Ectodermal cell (in vitro differentiated cells): ENCODE results near the gene UBE2B. TPM values are rescaled to one million over a fixed set of nuclear protein-coding genes. Genes with fewer than 3 reads are reported as not detected.
"Not testable (repeated sequence)": the region's sequence is repeated elsewhere in the genome, so short reads cannot be mapped to it uniquely, and the experiment has no call there.

Experiments used
- H3K27ac ChIP-seq: 2 replicates; pipeline ENCODE4 v1.7.0; 2013; ENCODE audit warnings: mild to moderate bottlenecking, low read depth, low read length; ENCODE audit not compliant: insufficient read depth, poor library complexity, severe bottlenecking
- H3K27me3 ChIP-seq: 2 replicates; pipeline ENCODE4 v1.7.0; 2013; ENCODE audit warnings: mild to moderate bottlenecking, low read length; ENCODE audit not compliant: insufficient read depth, control insufficient read depth, poor library complexity, severe bottlenecking
- H3K36me3 ChIP-seq: one replicate; pipeline ENCODE4 v1.7.0; 2013; ENCODE audit warnings: low read length; ENCODE audit not compliant: control insufficient read depth, insufficient read depth
- H3K4me1 ChIP-seq: one replicate; pipeline ENCODE4 v1.7.0; 2013; ENCODE audit warnings: low read length; ENCODE audit not compliant: control insufficient read depth, insufficient read depth
- H3K4me3 ChIP-seq: 2 replicates; pipeline ENCODE4 v1.7.0; 2013; ENCODE audit warnings: low read depth, low read length, control low read depth; ENCODE audit not compliant: insufficient read depth
- H3K9me3 ChIP-seq: 2 replicates; pipeline ENCODE4 v1.7.0; 2013; ENCODE audit warnings: mild to moderate bottlenecking, low read length, moderate library complexity; ENCODE audit not compliant: control insufficient read depth
- WGBS, 2 experiments: methylation state at CpG; one replicate each; pipeline ENCODE4 v1.1.7; 2013; ENCODE audit warnings: missing lambda C conversion rate in 2 of 2; 5-methylcytosine and 5-hydroxymethylcytosine counted together
- polyA plus RNA-seq, 4 experiments: library from polyadenylated mRNA; stranded (reverse); fragments of 50-300 nt; gene quantifications; one replicate each; pipeline ENCODE4 v1.2.3, GENCODE V29; 2013

Gene UBE2B
- polyA plus RNA-seq (2013, experiment 1 of 4) = 49.6 TPM
- polyA plus RNA-seq (2013, experiment 2 of 4) = 66.8 TPM
- polyA plus RNA-seq (2013, experiment 3 of 4) = 68.9 TPM
- polyA plus RNA-seq (2013, experiment 4 of 4) = 73.2 TPM

- 0 to 1% methylated on average over 74 of the region's 74 CpGs for WGBS, 2 experiments
- Histone ChIP-seq H3K27me3 (no peaks in the 10 kb centered on the region), H3K4me1 (peaks cover 6% of the 10 kb centered on the region), H3K36me3 (no peaks in the 10 kb centered on the region), H3K9me3 (no peaks in the 10 kb centered on the region), H3K27ac (peak within 1 kb of the TSS; percentile 100), H3K4me3 (peak within 1 kb of the TSS; percentile 98)
Observed at GRCh38 chr5:134370871-134371833, at the start of gene UBE2B. Gene UBE2B (plus strand): TSS chr5:134371569. CDS start chr5:134371596, 27 bp downstream.

GRCh38 chr5:134327327-134327726 lies 44.0 kb upstream of the UBE2B start:
- no peaks in the 10 kb centered on the region for H3K36me3 ChIP-seq
- H3K27me3 ChIP-seq = no peaks in the 10 kb centered on the region
- no peak overlapping the region for H3K4me3 ChIP-seq
- peaks cover 3% of the 10 kb centered on the region for H3K9me3 ChIP-seq
- H3K27ac ChIP-seq = no peak overlapping the region
- no peaks in the 10 kb centered on the region for H3K4me1 ChIP-seq

- no peaks in the 10 kb centered on the region for H3K4me1 ChIP-seq
- H3K27me3 ChIP-seq = no peaks in the 10 kb centered on the region
- no peaks in the 10 kb centered on the region for H3K36me3 ChIP-seq
- no peak overlapping the region for H3K27ac ChIP-seq
- H3K9me3 ChIP-seq = peaks cover 3% of the 10 kb centered on the region
- 69 to 92% methylated on average over 2 of the region's 2 CpGs for WGBS, 2 experiments
- no peak overlapping the region for H3K4me3 ChIP-seq
Observed at GRCh38 chr5:134328619-134329018, 42.8 kb upstream of the UBE2B start.

GRCh38 chr5:134336833-134337232 lies 34.5 kb upstream of the UBE2B start:
- H3K27me3 ChIP-seq, H3K27ac ChIP-seq, H3K4me1 ChIP-seq, H3K36me3 ChIP-seq, H3K4me3 ChIP-seq, H3K9me3 ChIP-seq: not testable (repeated sequence)
- 86 to 89% methylated on average over 6 of the region's 6 CpGs for WGBS, 2 experiments

GRCh38 chr5:134343500-134343899 lies 27.9 kb upstream of the UBE2B start:
- 95 to 96% methylated on average over 3 of the region's 3 CpGs for WGBS, 2 experiments
- not testable (repeated sequence) for H3K4me1 ChIP-seq

GRCh38 chr5:134345476-134345875 lies 25.9 kb upstream of the UBE2B start:
- H3K27me3 ChIP-seq, H3K9me3 ChIP-seq, H3K36me3 ChIP-seq, H3K27ac ChIP-seq, H3K4me1 ChIP-seq, H3K4me3 ChIP-seq: not testable (repeated sequence)
- 59 to 74% methylated on average over 3 of the region's 3 CpGs for WGBS, 2 experiments

More at GRCh38 chr5:134343500-134343899, 27.9 kb upstream of the UBE2B start:
- not testable (repeated sequence) for H3K9me3 ChIP-seq, H3K36me3 ChIP-seq, H3K27me3 ChIP-seq, H3K4me3 ChIP-seq, H3K27ac ChIP-seq

GRCh38 chr5:134345996-134346395 lies 25.4 kb upstream of the UBE2B start:
- Histone ChIP-seq H3K27me3 (no peaks in the 10 kb centered on the region), H3K36me3 (peaks cover 5% of the 10 kb centered on the region), H3K27ac (no peak overlapping the region), H3K4me1 (no peaks in the 10 kb centered on the region), H3K4me3 (no peak overlapping the region), H3K9me3 (no peaks in the 10 kb centered on the region)
- 86% methylated on average over 2 of the region's 2 CpGs for WGBS, 2 experiments

- no peak overlapping the region for H3K27ac ChIP-seq
- H3K4me1 ChIP-seq = no peaks in the 10 kb centered on the region
- 93 to 95% methylated on average over 4 of the region's 4 CpGs for WGBS, 2 experiments
- H3K4me3 ChIP-seq = no peak overlapping the region
- H3K9me3 ChIP-seq = no peaks in the 10 kb centered on the region
- H3K27me3 ChIP-seq = no peaks in the 10 kb centered on the region
- peaks cover 5% of the 10 kb centered on the region for H3K36me3 ChIP-seq
Observed at GRCh38 chr5:134349463-134349862, 21.9 kb upstream of the UBE2B start.

GRCh38 chr5:134355681-134356080 lies 15.7 kb upstream of the UBE2B start:
- H3K4me3 ChIP-seq = no peak overlapping the region
- no peak overlapping the region for H3K27ac ChIP-seq
- no peaks in the 10 kb centered on the region for H3K27me3 ChIP-seq
- H3K36me3 ChIP-seq = no peaks in the 10 kb centered on the region
- H3K4me1 ChIP-seq = no peaks in the 10 kb centered on the region
- 97% methylated on average over 4 to 5 of the region's 5 CpGs for WGBS, 2 experiments
- no peaks in the 10 kb centered on the region for H3K9me3 ChIP-seq

GRCh38 chr5:134365604-134366003 lies 5.8 kb upstream of the UBE2B start:
- WGBS, 2 experiments = 86 to 89% methylated on average over 1 of the region's 1 CpG
- H3K4me3 ChIP-seq = no peak overlapping the region

More at GRCh38 chr5:134365604-134366003, 5.8 kb upstream of the UBE2B start:
- no peak overlapping the region for H3K27ac ChIP-seq
- H3K9me3 ChIP-seq = no peaks in the 10 kb centered on the region
- H3K27me3 ChIP-seq = no peaks in the 10 kb centered on the region
- peaks cover 5% of the 10 kb centered on the region for H3K4me1 ChIP-seq
- no peaks in the 10 kb centered on the region for H3K36me3 ChIP-seq
